Transverse colon (tissue), 4 donors: Measurements from ENCODE around the gene LRRC47. TPM values are rescaled to one million over a fixed set of nuclear protein-coding genes. Genes with fewer than 3 reads are reported as not detected.

Experiments used
- DNase-seq: peaks from one replicate; pipeline ENCODE4 v3.0.0-alpha.2; 2019
- H3K27ac ChIP-seq, 4 donors: fragments of 200-600 bp; sonication (generic); 2 replicates each; pipeline ENCODE4 v1.5.1; 2016 to 2018; ENCODE audit warnings: inconsistent platforms in 4 of 4
- H3K27me3 ChIP-seq: fragments of 200-600 bp; sonication (generic); 2 replicates; pipeline ENCODE4 v1.5.1; 2017; ENCODE audit warnings: inconsistent platforms
- H3K36me3 ChIP-seq, 4 donors: fragments of 200-600 bp; sonication (generic); 2 replicates each; pipeline ENCODE4 v1.5.1; 2017 to 2019; ENCODE audit warnings: inconsistent platforms in 4 of 4
- H3K4me1 ChIP-seq, 4 donors: fragments of 200-600 bp; sonication (generic); 2 replicates each; pipeline ENCODE4 v1.5.1; 2017 to 2020; ENCODE audit warnings: inconsistent platforms in 4 of 4
- H3K4me3 ChIP-seq, 4 donors: fragments of 200-600 bp; sonication (generic); 1 replicate in 1 of 4; 2 replicates in 3 of 4; pipeline versions ENCODE4 v1.5.1 to v1.6.1; 2017 to 2019; ENCODE audit warnings: inconsistent platforms in 4 of 4
- H3K9me3 ChIP-seq, 2 donors: fragments of 200-600 bp; sonication (generic); 2 replicates each; pipeline ENCODE4 v1.5.1; 2017 to 2019; ENCODE audit warnings: inconsistent platforms in 2 of 2
- CTCF ChIP-seq, 5 experiments: fragments of 200-600 bp in 3 of 5; fragments of 450-650 bp in 2 of 5; sonication (generic) in 3 of 5; IDR thresholded peaks; 1 replicate in 2 of 5; 2 replicates in 3 of 5; pipeline ENCODE4 v1.5.1; 2016 to 2017; ENCODE audit warnings: antibody characterized with exemption in 5 of 5, inconsistent platforms in 3 of 5, mild to moderate bottlenecking in 2 of 5, moderate library complexity in 1 of 5
- EP300 ChIP-seq: sonication (generic); formaldehyde crosslinking; IDR thresholded peaks from one replicate; pipeline ENCODE4 v1.6.1; 2017; ENCODE audit warnings: antibody characterized with exemption, low read depth
- POLR2A ChIP-seq: fragments of 450-650 bp; IDR thresholded peaks from one replicate; pipeline ENCODE4 v1.6.1; 2016; ENCODE audit warnings: antibody characterized with exemption, mild to moderate bottlenecking, moderate library complexity
- POLR2AphosphoS5 ChIP-seq, 3 donors: sonication (generic); formaldehyde crosslinking; IDR thresholded peaks; one replicate each; pipeline ENCODE4 v1.6.1; 2016; ENCODE audit warnings: antibody characterized with exemption in 3 of 3
- WGBS, 2 donors: methylation state at CpG; one replicate each; pipeline ENCODE4 v1.1.5; 2018; ENCODE audit warnings: low coverage in 1 of 2; 5-methylcytosine and 5-hydroxymethylcytosine counted together
- in situ Hi-C, 4 donors: fragments of 200-750 bp; cut with MboI; loops; one replicate each; pipeline versions ENCODE4 v1.15.0 to v1.15.1; 2017; ENCODE audit warnings: low sequenced_read_pairs in 3 of 4, low pct_ligation_motif_present in 1 of 4, low pct_unique_long_range_greater_than_20kb in 1 of 4
- intact Hi-C: fragments of 100-400 bp; cut with DNase I; formaldehyde crosslinking; loops from one replicate; pipeline ENCODE4 v1.15.1; 2023; ENCODE audit warnings: low total_unique reads
- total RNA-seq, 4 donors: library from RNA; depleted of rRNA; stranded (reverse); fragments of >200 nt; gene quantifications; one replicate each; pipeline ENCODE4 v1.1.0, GENCODE V29; 2016

LRRC47 gene
- total RNA-seq, 4 donors from 2014 or later: 30.6 to 50.5 (median 38.0) TPM

- no peak overlapping the region for H3K27ac ChIP-seq
- intact Hi-C loops: no loop called here
- 84 to 93% methylated on average over 3 to 17 of the region's 17 CpGs for WGBS, 2 donors
- no peaks in the 10 kb centered on the region for H3K4me1 ChIP-seq
- TF ChIP-seq CTCF (IDR thresholded peaks at IDR 0.05) (no peak), EP300 (no peak), POLR2A (no peak), POLR2AphosphoS5 (IDR thresholded peaks at IDR 0.05) (no peak)
- no peak for DNase-seq
- no peaks in the 10 kb centered on the region for H3K36me3 ChIP-seq
- no peak overlapping the region for H3K4me3 ChIP-seq
- H3K9me3 ChIP-seq: no peaks in the 10 kb centered on the region
- peaks cover 42% of the 10 kb centered on the region for H3K27me3 ChIP-seq
- in situ Hi-C loops: no loop called here
Measured at GRCh38 chr1:3761296-3762010, 34.8 kb downstream of the LRRC47 start.

- Histone ChIP-seq H3K27me3 (peaks cover 47% of the 10 kb centered on the region), H3K4me1 (no peaks in the 10 kb centered on the region), H3K27ac (no peak overlapping the region), H3K36me3 (no peaks in the 10 kb centered on the region), H3K9me3 (no peaks in the 10 kb centered on the region), H3K4me3 (no peak overlapping the region)
- TF ChIP-seq POLR2A: no peak
- no peak for TF ChIP-seq EP300
- TF ChIP-seq POLR2AphosphoS5 (IDR thresholded peaks at IDR 0.05): no peak
- no peak for TF ChIP-seq CTCF (IDR thresholded peaks at IDR 0.05)
- in situ Hi-C loops: no loop called here
- no peak for DNase-seq
- 66 to 72% methylated on average over 3 to 6 of the region's 6 CpGs for WGBS, 2 donors
- intact Hi-C loops: no loop called here
Measured at GRCh38 chr1:3759796-3760195, 36.5 kb downstream of the LRRC47 start.

- no peak for DNase-seq
- TF ChIP-seq POLR2A: no peak
- no peak for TF ChIP-seq EP300
- TF ChIP-seq CTCF (IDR thresholded peaks at IDR 0.05): no peak
- TF ChIP-seq POLR2AphosphoS5 (IDR thresholded peaks at IDR 0.05): no peak
- in situ Hi-C loops (no loop called here), intact Hi-C loops (no loop called here)
- Histone ChIP-seq H3K9me3 (no peaks in the 10 kb centered on the region), H3K4me1 (no peaks in the 10 kb centered on the region), H3K4me3 (no peak overlapping the region), H3K36me3 (no peaks in the 10 kb centered on the region), H3K27ac (no peak overlapping the region), H3K27me3 (peaks cover 47% of the 10 kb centered on the region)
- WGBS, 2 donors: 78 to 84% methylated on average over 4 to 6 of the region's 6 CpGs
Measured at GRCh38 chr1:3759164-3759563, 37.1 kb downstream of the LRRC47 start.

- intact Hi-C loops: no loop called here
- Histone ChIP-seq H3K4me3 (no peak overlapping the region), H3K27ac (no peak overlapping the region), H3K4me1 (no peaks in the 10 kb centered on the region), H3K36me3 (no peaks in the 10 kb centered on the region), H3K9me3 (no peaks in the 10 kb centered on the region), H3K27me3 (peaks cover 36% of the 10 kb centered on the region)
- in situ Hi-C loops: no loop called here
- TF ChIP-seq CTCF (IDR thresholded peaks at IDR 0.05) (no peak), POLR2A (no peak), EP300 (no peak), POLR2AphosphoS5 (IDR thresholded peaks at IDR 0.05) (no peak)
- DNase-seq: no peak
- WGBS, 2 donors: 83 to 88% methylated on average over 16 to 21 of the region's 21 CpGs
Measured at GRCh38 chr1:3756394-3756793, 39.9 kb downstream of the LRRC47 start.
